Fibroblast of mammary gland (primary cell): ENCODE results near the gene MTUS2.

Experiments used
- DNase-seq: peaks from one replicate; pipeline ENCODE4 v3.0.0-alpha.2; 2010; ENCODE audit warnings: low read depth
- H3K4me3 ChIP-seq: 2 replicates; pipeline ENCODE4 v1.5.1; 2011; ENCODE audit warnings: low read depth, mild to moderate bottlenecking, low read length, moderate library complexity; ENCODE audit not compliant: control insufficient read depth
- TF ChIP-seq, protein P1 (sequence below): conservative IDR thresholded peaks from 2 replicates; pipeline ENCODE4 v1.5.1; 2011; ENCODE audit warnings: low read depth, low read length, inconsistent platforms; ENCODE audit not compliant: control insufficient read depth, insufficient read depth

The MTUS2 gene

DNA sequence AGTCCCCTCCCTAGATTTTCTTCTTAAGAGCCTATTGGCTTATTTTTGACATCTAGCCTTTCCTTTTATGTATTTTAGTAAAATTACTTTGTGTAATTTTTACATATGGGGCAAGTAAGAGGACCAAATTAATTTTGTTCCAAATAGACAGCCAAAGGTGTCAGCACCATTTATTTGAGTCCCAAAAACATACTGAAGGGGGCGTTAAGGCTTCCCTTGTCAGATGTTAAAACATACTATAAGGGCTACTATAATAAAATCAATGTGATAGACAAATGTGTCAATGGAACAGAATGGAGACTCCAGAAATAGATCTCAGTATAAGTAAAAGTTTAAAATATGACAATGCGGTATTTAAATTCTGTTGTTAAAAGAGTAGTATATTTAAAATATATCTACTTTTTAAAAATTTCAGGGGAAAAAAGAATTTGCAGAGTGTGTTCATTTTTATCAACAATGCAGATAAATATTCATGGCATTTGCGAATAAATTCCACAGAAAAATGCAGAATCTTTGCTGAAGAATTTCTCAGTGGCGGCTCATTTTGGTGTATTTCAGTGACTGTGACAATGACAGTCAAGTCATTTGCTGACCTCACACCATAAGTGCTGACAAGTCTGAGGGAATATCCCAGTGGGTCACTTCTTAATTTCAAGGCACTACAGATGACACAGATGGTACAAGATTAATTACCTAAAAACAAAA, 133.7 kb downstream of the MTUS2 start:
- TF ChIP-seq, protein P1, sequence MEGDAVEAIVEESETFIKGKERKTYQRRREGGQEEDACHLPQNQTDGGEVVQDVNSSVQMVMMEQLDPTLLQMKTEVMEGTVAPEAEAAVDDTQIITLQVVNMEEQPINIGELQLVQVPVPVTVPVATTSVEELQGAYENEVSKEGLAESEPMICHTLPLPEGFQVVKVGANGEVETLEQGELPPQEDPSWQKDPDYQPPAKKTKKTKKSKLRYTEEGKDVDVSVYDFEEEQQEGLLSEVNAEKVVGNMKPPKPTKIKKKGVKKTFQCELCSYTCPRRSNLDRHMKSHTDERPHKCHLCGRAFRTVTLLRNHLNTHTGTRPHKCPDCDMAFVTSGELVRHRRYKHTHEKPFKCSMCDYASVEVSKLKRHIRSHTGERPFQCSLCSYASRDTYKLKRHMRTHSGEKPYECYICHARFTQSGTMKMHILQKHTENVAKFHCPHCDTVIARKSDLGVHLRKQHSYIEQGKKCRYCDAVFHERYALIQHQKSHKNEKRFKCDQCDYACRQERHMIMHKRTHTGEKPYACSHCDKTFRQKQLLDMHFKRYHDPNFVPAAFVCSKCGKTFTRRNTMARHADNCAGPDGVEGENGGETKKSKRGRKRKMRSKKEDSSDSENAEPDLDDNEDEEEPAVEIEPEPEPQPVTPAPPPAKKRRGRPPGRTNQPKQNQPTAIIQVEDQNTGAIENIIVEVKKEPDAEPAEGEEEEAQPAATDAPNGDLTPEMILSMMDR, result no peak
- no peak for DNase-seq
- H3K4me3 ChIP-seq, result no peak overlapping the region

DNA sequence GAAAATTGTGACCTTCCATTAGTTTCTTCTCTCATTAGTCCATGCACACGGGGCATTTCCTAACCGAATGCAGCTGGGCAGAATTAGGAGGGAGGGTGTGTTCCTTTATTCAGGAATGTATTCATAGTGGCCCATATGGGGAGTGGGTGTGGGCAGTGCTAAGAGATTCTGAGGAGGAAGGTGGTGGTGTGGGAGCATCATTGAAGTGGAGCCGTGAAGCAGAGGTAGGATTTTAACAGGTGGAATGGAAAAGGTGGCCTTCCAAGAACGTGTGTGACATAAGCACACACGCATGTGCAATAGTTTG, 134.2 kb downstream of the MTUS2 start:
- DNase-seq, result no peak
- H3K4me3 ChIP-seq, result no peak overlapping the region
- TF ChIP-seq, protein P1, result no peak

DNA sequence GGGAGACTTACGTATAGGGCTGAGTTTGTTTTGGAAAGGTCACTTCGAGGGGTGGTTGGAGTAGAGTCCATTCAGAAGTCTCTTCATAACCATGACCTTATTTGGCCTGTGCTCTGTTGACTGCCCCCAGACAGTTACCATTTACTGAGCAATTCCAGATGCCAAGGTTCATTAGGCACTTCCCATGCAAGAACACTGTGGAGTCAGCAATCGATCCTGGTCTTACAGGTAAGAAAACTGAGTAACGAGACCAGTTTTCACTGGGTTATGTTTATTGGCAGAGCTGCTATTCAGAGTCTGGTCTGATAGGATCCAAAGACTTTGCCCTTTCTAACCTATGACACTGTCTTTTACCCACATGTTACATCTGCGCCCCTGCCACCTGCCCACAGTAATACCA, 134.7 kb downstream of the MTUS2 start:
- DNase-seq, result no peak
- no peak overlapping the region for H3K4me3 ChIP-seq
- TF ChIP-seq, protein P1, result no peak

DNA sequence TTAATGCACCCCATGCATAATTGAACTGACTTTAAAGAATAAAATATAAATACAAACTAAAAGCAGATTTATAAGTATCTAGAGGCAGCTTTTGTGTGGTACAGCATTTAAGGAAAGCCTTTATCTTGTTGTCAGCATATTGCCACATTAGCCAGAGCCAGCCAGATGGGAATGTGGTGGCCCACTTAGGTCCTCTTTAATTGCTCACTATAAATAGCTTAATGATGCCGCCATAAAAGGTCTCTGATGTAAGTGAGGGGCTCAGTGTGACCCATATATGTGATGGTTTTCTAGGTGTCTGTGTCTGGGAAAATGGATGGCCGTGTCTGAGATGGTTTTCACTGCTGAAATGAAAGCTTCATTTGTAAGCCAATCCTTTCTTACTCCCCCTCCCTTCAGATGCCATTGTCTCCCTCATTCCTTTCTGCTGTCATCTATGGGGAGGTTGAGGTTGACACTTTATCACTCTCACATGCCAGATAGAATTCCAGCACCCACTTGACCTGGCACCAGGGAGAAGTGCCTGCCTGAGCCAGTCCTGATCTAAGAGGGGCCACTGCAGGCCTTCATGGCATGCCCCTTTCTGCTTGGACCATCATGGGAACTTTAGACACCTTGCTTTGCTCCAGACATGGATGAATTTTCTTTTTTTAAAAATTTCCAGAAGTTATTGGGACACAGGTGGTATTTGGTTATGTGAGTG, 135.3 kb downstream of the MTUS2 start:
- no peak overlapping the region for H3K4me3 ChIP-seq
- TF ChIP-seq, protein P1, result no peak
- no peak for DNase-seq

DNA sequence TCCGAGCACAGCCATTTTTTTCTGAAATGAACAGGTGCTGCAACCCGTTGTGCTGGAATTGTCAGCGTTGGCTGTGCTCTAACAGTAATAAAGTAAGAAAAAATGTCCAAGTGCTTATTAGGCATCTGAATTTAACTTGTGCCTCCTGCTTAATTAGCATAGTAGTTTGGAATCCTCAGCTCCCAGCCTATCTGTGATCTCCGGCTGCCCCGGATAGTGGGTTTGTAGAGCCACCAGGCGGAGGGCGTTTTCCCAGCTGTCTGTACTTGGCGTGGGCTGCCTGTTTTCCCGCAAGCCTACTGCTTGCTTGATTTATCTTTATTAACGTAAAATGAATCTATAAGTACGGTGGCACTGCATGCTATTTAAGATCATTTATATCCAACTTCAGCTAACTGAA, 137.9 kb downstream of the MTUS2 start:
- H3K4me3 ChIP-seq, result no peak overlapping the region
- TF ChIP-seq, protein P1, result no peak
- DNase-seq, result no peak

DNA sequence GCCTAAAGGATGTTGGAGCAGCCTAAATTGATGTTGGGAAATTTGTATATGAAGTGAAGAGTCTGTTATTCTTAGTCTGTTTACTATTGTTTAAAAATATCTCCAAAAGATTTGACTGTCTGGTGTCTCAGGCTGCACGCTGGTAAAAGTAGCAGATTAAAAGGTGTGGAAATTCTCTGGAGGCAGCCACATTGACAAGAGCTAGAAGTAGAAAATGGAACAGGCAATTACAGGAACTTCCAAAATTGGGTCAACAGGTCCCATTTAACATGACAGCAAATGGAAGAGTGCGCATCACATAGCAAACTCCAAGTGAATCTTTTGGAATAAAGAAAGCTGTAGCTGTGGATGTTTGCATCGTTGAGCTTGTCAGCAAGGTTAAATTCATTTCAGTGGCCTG, 138.3 kb downstream of the MTUS2 start:
- DNase-seq, result no peak
- H3K4me3 ChIP-seq, result no peak overlapping the region
- TF ChIP-seq, protein P1, result no peak
